ENCODE results near the gene PDE9A.
"Not testable (repeated sequence)": the region's sequence is repeated elsewhere in the genome, so short reads cannot be mapped to it uniquely, and the experiment has no call there.

PDE9A gene

DNA sequence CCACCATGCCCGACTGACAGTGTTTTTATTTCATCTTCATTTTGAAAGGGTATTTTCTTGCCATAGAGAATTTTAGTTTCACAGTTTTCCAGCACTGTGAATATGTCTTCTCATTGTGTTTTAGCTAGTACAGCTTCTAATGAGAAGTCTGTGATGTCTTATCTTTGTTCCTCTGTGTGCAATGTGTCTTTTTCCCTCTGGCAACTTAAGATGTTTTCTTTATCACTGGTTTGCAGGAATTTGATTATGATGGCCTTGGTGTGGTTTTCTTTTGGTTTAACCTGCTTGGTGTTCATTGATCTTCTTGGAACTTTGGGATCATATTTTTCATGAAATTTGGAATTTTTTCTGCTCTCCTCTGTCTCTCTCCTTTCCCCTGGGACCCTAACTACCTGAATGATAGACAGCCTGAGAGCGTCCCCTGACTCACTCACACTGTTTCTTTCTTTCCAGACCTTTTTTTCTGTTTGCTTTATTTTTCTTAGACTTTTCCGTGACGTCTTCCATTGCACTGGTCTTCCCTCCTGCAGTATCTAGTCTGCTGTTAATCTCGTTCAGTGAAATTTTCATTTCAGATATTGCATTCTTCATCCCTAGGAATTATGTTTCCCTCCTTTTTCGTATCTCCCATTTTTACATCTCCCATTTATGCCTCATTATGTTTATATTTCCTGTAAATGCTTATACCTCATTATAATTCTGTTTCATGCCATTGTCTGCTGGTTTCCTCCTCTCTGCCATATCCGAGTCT, 48.5 kb downstream of the PDE9A start:
- Mint-ChIP-seq H3K27ac (ENCODE audit: low read depth) (no peak overlapping the region), H3K27me3 (peaks cover 45% of the 10 kb centered on the region), H3K4me1 (no peaks in the 10 kb centered on the region), H3K9me3 (no peaks in the 10 kb centered on the region), H3K36me3 (ENCODE audit: insufficient read depth) (no peaks in the 10 kb centered on the region), H3K4me3 (no peak overlapping the region)
- DNase-seq (ENCODE audit: low spot score in 2 of 2) (no peak), ATAC-seq (replicated peaks; ENCODE audit: extremely low read depth, poor library complexity, severe bottlenecking) (no peak)

DNA sequence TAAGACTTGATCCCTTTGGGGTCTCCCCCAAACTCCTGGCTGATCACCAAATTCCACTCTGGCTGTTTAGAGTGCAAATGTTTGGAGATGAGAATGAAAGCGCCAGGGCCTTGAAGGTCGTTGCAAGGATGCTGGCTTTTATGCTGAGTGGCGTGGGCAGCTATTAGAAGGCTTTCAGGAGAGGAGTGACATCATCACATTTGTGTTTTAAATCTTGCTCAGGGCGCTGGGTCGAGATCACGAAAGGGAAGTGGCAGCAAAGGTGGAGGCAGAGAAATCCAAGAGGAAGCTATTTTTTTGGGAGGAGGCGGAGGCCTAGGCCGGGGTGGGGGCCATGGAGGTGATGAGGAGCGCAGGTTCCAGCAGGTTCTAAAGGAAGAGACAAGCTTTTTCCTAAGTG, 49.3 kb downstream of the PDE9A start:
- H3K27ac Mint-ChIP-seq (ENCODE audit: low read depth) = no peak overlapping the region
- DNase-seq (ENCODE audit: low spot score in 2 of 2) = no peak
- ATAC-seq (replicated peaks; ENCODE audit: extremely low read depth, poor library complexity, severe bottlenecking) = no peak

DNA sequence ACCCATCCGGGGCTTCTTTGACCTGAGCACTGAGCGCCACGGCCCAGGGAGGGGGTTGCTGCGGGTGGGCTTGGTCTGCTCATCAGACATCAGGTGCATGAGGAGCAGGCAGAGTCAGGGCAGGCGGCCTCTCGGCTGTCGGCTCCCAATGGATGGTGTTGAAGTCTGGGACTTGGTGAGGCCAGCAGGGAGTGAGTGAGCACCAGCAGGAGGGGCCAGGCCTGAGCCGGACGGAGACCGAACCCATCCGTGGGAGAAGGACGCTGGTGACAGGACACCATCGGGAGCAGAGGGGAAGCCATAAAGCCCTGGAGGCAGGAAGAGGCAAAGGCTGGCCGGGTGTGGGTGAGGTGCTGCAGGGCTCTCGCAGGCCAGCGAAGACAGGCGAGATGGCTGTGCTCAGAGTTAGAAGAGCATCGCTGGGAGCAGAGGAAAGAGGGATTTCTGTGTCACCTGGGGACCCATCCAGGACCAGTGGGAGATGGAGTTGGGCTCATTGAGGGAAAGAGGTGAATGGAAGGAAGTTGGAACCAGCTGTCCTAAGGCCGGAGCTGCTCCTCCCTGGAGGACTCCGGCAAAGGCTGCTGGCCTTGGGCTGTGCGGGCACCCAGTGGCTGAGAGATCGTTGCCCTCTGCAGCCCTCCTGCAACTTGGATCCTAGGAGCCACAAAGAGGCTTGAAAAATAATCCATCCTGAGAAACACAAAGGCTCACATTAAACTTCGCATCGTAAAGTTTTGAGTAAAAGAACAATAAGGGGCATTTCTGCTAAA, 49.9 kb downstream of the PDE9A start:
- no peaks in the 10 kb centered on the region for H3K9me3 Mint-ChIP-seq
- no peak overlapping the region for H3K27ac Mint-ChIP-seq (ENCODE audit: low read depth)
- H3K4me3 Mint-ChIP-seq = no peak overlapping the region
- ATAC-seq (replicated peaks; ENCODE audit: extremely low read depth, poor library complexity, severe bottlenecking) = no peak
- H3K27me3 Mint-ChIP-seq = peaks cover 45% of the 10 kb centered on the region
- no peak for DNase-seq (ENCODE audit: low spot score in 2 of 2)
- no peaks in the 10 kb centered on the region for H3K36me3 Mint-ChIP-seq (ENCODE audit: insufficient read depth)
- no peaks in the 10 kb centered on the region for H3K4me1 Mint-ChIP-seq

More for the DNA sequence above, 49.3 kb downstream of the PDE9A start:
- no peaks in the 10 kb centered on the region for H3K9me3 Mint-ChIP-seq
- H3K4me1 Mint-ChIP-seq = no peaks in the 10 kb centered on the region
- H3K4me3 Mint-ChIP-seq = no peak overlapping the region
- H3K27me3 Mint-ChIP-seq = peaks cover 45% of the 10 kb centered on the region
- H3K36me3 Mint-ChIP-seq (ENCODE audit: insufficient read depth) = no peaks in the 10 kb centered on the region

DNA sequence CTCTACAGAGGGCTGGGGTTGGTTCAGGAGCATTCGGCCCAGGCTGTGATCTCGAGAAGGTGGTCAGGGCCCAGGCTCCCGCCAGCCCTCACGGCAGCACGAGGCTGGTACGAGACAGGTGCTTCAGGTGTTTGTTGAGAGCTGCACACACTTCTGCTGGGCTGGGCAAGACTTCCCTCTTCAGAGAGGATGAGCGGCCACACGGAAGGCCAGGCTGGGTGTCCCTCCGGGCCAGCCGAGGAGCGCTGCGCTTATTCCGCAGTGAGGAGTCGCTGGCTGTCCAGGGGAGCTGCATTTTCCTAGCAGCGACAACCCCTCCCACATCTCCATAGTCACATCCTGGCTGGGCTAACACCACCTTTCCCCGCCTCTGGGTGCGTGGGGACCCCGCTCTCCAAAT, 50.5 kb downstream of the PDE9A start:
- DNase-seq (ENCODE audit: low spot score in 2 of 2) (no peak), ATAC-seq (replicated peaks; ENCODE audit: extremely low read depth, poor library complexity, severe bottlenecking) (no peak)
- Mint-ChIP-seq H3K4me1 (no peaks in the 10 kb centered on the region), H3K27ac (ENCODE audit: low read depth) (no peak overlapping the region), H3K4me3 (no peak overlapping the region), H3K9me3 (no peaks in the 10 kb centered on the region), H3K27me3 (peaks cover 45% of the 10 kb centered on the region), H3K36me3 (ENCODE audit: insufficient read depth) (no peaks in the 10 kb centered on the region)

DNA sequence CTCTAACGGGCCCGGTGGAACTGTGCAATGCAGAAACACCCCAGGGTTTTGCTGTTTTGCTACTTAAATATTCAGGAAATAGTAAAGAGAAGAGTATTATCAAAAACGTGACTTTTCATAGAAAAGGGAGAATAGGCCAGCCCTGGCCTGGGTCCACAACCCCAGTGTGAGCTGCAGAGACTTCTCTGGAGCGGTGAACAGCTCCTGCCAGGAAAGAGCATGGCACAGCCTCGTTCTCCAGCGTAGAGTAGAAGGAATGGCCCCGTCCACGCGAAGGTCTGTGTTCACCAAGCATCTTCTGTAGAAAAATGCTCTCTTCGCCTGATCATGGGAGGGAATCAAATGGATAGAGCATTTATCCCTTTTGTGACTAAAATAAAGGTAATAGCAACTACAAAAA, 51.4 kb downstream of the PDE9A start:
- no peak for DNase-seq (ENCODE audit: low spot score in 2 of 2)
- Mint-ChIP-seq H3K9me3 (no peaks in the 10 kb centered on the region), H3K4me3 (no peak overlapping the region), H3K27me3 (peaks cover 45% of the 10 kb centered on the region), H3K4me1 (no peaks in the 10 kb centered on the region), H3K27ac (ENCODE audit: low read depth) (no peak overlapping the region), H3K36me3 (ENCODE audit: insufficient read depth) (no peaks in the 10 kb centered on the region)
- ATAC-seq (replicated peaks; ENCODE audit: extremely low read depth, poor library complexity, severe bottlenecking) = no peak

DNA sequence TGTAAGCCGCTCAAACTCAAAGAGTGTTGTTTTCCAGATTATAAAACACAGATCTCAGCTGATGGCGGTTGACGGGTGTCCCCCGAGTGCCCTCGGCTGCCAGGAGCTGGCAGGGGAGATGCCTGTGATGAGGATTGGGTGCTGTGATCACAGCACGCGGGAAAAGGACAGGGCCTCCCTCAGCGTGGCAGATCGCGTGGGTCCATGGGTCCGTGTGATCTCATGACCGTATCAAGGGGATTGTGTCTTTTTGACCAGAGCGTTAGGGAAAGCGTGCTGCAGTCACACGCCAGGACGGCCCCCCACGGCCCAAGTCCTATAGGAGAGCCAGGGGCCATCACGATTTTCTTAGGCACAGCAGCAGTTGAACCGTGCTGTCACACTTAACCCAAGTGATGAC, 51.9 kb downstream of the PDE9A start:
- DNase-seq (ENCODE audit: low spot score in 2 of 2) = no peak
- Mint-ChIP-seq H3K27me3 (peaks cover 45% of the 10 kb centered on the region), H3K9me3 (no peaks in the 10 kb centered on the region), H3K4me3 (no peak overlapping the region), H3K27ac (ENCODE audit: low read depth) (no peak overlapping the region), H3K4me1 (no peaks in the 10 kb centered on the region), H3K36me3 (ENCODE audit: insufficient read depth) (no peaks in the 10 kb centered on the region)
- no peak for ATAC-seq (replicated peaks; ENCODE audit: extremely low read depth, poor library complexity, severe bottlenecking)

DNA sequence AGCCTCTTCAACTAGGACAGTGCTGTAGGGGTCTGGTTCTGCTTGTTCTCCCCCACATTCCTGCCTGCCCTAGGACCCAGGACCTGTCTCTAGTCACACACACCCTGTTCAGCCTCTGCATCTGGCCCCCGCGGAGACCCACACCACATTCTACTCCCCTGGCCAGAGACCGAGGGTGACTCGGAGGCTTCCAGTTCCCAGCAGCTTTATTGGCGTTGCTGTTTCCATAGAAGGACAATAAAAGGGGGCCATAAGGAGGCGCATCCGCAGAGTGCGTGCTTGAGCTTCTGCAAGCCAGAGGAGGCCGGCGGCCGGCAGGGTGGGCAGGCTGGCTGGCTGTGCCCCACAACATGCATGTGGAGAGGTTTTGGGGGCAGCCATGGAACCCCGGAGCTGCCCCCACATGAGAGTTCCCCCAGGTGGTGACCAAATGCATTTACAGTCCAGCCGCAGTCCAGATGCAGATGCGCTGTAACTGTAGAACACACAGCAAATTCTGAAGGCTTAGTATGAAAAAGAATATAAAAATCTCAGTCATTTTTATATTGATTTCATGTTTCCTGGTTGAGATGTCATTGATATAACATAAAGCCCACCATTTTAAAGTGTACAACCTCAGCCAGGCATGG, 52.4 kb downstream of the PDE9A start:
- Mint-ChIP-seq H3K4me1 (no peaks in the 10 kb centered on the region), H3K36me3 (ENCODE audit: insufficient read depth) (no peaks in the 10 kb centered on the region), H3K9me3 (no peaks in the 10 kb centered on the region), H3K4me3 (no peak overlapping the region), H3K27me3 (peaks cover 45% of the 10 kb centered on the region), H3K27ac (ENCODE audit: low read depth) (no peak overlapping the region)
- no peak for ATAC-seq (replicated peaks; ENCODE audit: extremely low read depth, poor library complexity, severe bottlenecking)
- DNase-seq (ENCODE audit: low spot score in 2 of 2) = no peak

DNA sequence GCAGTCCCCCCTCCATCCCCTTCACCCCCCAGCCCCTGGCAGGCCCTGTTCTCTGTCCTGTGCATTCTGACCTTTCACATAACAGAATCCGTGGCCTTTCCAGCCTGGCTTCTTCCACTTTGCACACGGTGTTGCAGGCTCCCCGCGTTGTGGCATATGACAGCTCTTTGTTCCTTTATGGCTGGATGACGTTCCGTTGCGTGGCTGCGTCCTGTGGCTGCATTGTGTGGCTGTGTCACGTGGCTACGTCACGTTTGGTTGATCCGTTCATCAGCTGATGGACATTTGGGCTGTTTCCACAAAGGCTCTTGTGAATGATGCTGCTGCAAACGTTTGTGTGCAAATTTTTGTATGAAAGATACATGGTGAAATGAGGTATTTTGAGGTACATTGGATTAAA, 53.3 kb downstream of the PDE9A start:
- no peak overlapping the region for H3K4me3 Mint-ChIP-seq
- no peaks in the 10 kb centered on the region for H3K36me3 Mint-ChIP-seq (ENCODE audit: insufficient read depth)
- no peak overlapping the region for H3K27ac Mint-ChIP-seq (ENCODE audit: low read depth)
- DNase-seq (ENCODE audit: low spot score in 2 of 2) = no peak
- ATAC-seq (replicated peaks; ENCODE audit: extremely low read depth, poor library complexity, severe bottlenecking) = no peak
- H3K27me3 Mint-ChIP-seq = peaks cover 40% of the 10 kb centered on the region
- no peaks in the 10 kb centered on the region for H3K9me3 Mint-ChIP-seq
- no peaks in the 10 kb centered on the region for H3K4me1 Mint-ChIP-seq

DNA sequence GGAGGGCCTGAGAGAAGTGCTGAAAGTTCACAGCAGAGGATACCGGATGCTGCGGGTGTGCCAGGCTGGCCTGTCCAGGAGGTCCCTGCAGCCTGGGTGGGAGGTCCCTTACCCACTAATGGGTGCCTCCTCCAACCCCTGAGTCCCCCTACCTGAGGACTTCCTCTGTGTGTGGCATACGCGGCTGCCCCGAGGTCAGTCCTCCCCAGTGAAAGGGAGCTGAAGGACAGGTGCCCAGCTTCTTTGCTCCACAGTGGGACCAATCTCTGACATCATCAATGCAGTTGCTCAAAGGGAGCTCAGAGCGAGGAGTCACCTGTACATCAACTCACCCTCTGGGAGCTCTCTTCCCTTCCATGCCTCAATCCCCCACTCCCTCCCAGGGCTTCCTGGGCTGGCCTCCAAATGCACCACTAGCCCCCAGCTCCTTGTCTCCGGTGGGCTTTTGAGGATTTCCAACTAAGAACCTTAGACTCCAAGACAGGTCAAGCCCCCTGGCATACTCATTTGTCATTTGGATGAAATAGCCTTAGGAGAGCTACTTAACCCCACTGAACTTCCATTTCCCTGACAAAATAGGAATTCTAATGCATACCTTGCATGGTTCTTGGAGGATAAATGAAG, 53.9 kb downstream of the PDE9A start:
- DNase-seq (ENCODE audit: low spot score in 2 of 2) = no peak
- Mint-ChIP-seq H3K27me3 (peaks cover 34% of the 10 kb centered on the region), H3K27ac (ENCODE audit: low read depth) (no peak overlapping the region), H3K4me1 (no peaks in the 10 kb centered on the region), H3K4me3 (no peak overlapping the region), H3K9me3 (no peaks in the 10 kb centered on the region), H3K36me3 (ENCODE audit: insufficient read depth) (no peaks in the 10 kb centered on the region)
- no peak for ATAC-seq (replicated peaks; ENCODE audit: extremely low read depth, poor library complexity, severe bottlenecking)

DNA sequence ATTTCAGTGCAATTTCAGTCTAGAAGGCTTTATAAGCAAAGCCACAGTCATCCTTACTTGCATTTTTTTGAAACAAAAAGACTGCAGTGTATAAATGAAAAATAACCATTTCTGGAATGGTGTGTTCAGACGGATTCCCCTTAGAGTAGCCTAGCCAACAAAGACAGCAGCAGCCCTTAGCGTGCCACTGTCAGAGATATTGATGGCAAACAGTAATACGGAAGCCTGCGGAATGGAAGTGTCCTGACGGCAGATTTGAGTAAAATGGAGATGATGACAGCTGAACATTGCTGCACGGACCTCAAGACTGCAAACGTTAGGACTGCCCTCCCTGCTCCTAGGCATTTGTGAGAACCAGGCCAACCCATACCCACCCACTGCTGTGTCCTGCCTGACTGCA, 54.7 kb downstream of the PDE9A start:
- no peak overlapping the region for H3K27ac Mint-ChIP-seq (ENCODE audit: low read depth)
- H3K27me3 Mint-ChIP-seq = peaks cover 26% of the 10 kb centered on the region
- DNase-seq (ENCODE audit: low spot score in 2 of 2) (no peak), ATAC-seq (replicated peaks; ENCODE audit: extremely low read depth, poor library complexity, severe bottlenecking) (no peak)
- H3K36me3 Mint-ChIP-seq (ENCODE audit: insufficient read depth) = no peaks in the 10 kb centered on the region
- H3K4me1 Mint-ChIP-seq = no peaks in the 10 kb centered on the region
- H3K9me3 Mint-ChIP-seq = no peaks in the 10 kb centered on the region
- no peak overlapping the region for H3K4me3 Mint-ChIP-seq

DNA sequence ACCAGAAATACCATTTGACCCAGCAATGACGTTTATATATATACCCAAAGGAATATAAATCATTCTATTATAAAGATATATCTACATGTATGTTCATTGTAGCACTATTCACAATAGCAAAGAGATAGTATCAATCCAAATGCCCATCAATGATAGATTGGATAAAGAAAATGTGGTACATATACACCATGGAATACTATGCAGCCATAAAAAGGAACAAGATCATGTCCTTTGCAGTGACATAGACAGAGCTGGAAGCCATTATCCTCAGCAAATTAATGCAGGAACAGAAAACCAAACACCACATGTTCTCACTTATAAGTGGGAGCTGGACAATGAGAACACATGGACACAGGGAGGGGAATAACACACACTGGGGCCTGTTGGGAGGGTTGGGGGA, 55.5 kb downstream of the PDE9A start:
- H3K27me3 Mint-ChIP-seq = peaks cover 18% of the 10 kb centered on the region
- not testable (repeated sequence) for H3K9me3 Mint-ChIP-seq; H3K4me1 Mint-ChIP-seq; ATAC-seq (replicated peaks; ENCODE audit: extremely low read depth, poor library complexity, severe bottlenecking); H3K27ac Mint-ChIP-seq (ENCODE audit: low read depth); DNase-seq (ENCODE audit: low spot score in 2 of 2); H3K36me3 Mint-ChIP-seq (ENCODE audit: insufficient read depth); H3K4me3 Mint-ChIP-seq

DNA sequence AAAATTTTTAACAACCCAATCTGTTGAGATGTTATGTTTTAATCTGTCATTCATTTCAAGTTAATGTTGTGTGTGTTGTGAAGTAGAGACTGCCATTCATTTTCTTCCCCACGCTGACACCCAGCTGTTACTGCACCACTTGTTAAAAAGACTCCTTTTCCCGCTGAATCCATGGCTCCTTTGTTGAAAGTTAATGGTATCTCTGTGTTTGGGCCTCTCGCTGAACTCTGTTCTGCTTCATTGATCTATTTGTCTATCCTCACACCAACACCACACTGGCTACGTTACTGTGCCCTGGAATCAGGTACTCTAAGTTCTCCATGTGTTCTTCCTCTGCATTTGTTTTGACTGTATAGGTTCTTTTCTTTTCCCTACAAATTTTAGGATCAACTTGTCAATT, 58.2 kb downstream of the PDE9A start:
- ATAC-seq (replicated peaks; ENCODE audit: extremely low read depth, poor library complexity, severe bottlenecking) (no peak), DNase-seq (ENCODE audit: low spot score in 2 of 2) (no peak)
- Mint-ChIP-seq H3K4me3 (no peak overlapping the region), H3K27me3 (no peaks in the 10 kb centered on the region), H3K9me3 (no peaks in the 10 kb centered on the region), H3K27ac (ENCODE audit: low read depth) (no peak overlapping the region), H3K36me3 (ENCODE audit: insufficient read depth) (no peaks in the 10 kb centered on the region), H3K4me1 (no peaks in the 10 kb centered on the region)
